Gastroesophageal sphincter (tissue), 4 donors: ENCODE results near the gene CDK17. TPM values are rescaled to one million over a fixed set of nuclear protein-coding genes. Genes with fewer than 3 reads are reported as not detected.
A peak's percentile ranks its signal among the peaks of the same experiment; 100 is the strongest.

ENCODE experiments used
- ATAC-seq: fragments of 150-250 bp; one replicate; pipeline ENCODE4 v1.9.1; 2016; ENCODE audit warnings: mild to moderate bottlenecking, moderate library complexity
- H3K27ac ChIP-seq, 4 donors: fragments of 200-600 bp; sonication (generic) in 3 of 4; 1 replicate in 3 of 4; 2 replicates in 1 of 4; pipeline ENCODE4 v1.5.1; 2016 to 2019
- H3K27me3 ChIP-seq: fragments of 200-600 bp; sonication (generic); one replicate; pipeline ENCODE4 v1.5.1; 2019
- H3K36me3 ChIP-seq, 2 donors: fragments of 200-600 bp; sonication (generic); one replicate each; pipeline ENCODE4 v1.5.1; 2019; ENCODE audit warnings: control low read depth in 1 of 2
- H3K4me1 ChIP-seq, 3 donors: fragments of 200-600 bp; sonication (generic); 1 replicate in 2 of 3; 2 replicates in 1 of 3; pipeline ENCODE4 v1.5.1; 2016 to 2019; ENCODE audit warnings: control low read depth in 2 of 3
- H3K4me3 ChIP-seq, 2 donors: fragments of 200-600 bp; sonication (generic); one replicate each; pipeline ENCODE4 v1.5.1; 2019; ENCODE audit warnings: mild to moderate bottlenecking in 1 of 2, moderate library complexity in 1 of 2
- H3K9me3 ChIP-seq, 3 donors: fragments of 200-600 bp; sonication (generic); one replicate each; pipeline ENCODE4 v1.5.1; 2017 to 2019; ENCODE audit warnings: control low read depth in 2 of 3
- CTCF ChIP-seq, 4 experiments: fragments of 200-600 bp in 2 of 4; fragments of 450-650 bp in 2 of 4; sonication (generic) in 1 of 4; IDR thresholded peaks; one replicate each; pipeline ENCODE4 v1.5.1; 2017 to 2019; ENCODE audit warnings: antibody characterized with exemption in 4 of 4, mild to moderate bottlenecking in 2 of 4, moderate library complexity in 2 of 4
- EP300 ChIP-seq: sonication (generic); formaldehyde crosslinking; IDR thresholded peaks from one replicate; pipeline ENCODE4 v1.6.1; 2017; ENCODE audit warnings: antibody characterized with exemption, mild to moderate bottlenecking
- POLR2A ChIP-seq, 2 donors: fragments of 450-650 bp; IDR thresholded peaks; one replicate each; pipeline ENCODE4 v1.6.1; 2017; ENCODE audit warnings: antibody characterized with exemption in 2 of 2, mild to moderate bottlenecking in 2 of 2, moderate library complexity in 1 of 2
- POLR2AphosphoS5 ChIP-seq: sonication (generic); formaldehyde crosslinking; IDR thresholded peaks from one replicate; pipeline ENCODE4 v1.6.1; 2017; ENCODE audit warnings: antibody characterized with exemption
- WGBS, 2 donors: methylation state at CpG; one replicate each; pipeline ENCODE4 v1.1.5; 2018; ENCODE audit warnings: low coverage in 1 of 2; 5-methylcytosine and 5-hydroxymethylcytosine counted together
- total RNA-seq, 4 donors: library from RNA; depleted of rRNA; stranded (reverse); fragments of >200 nt; gene quantifications; one replicate each; pipeline ENCODE4 v1.1.0, GENCODE V29; 2016

Gene CDK17
- total RNA-seq, 4 donors from 2014 or later, result 54.4 to 77.9 (median 62.9) TPM

- WGBS, 2 donors, result 71 to 75% methylated on average over 3 of the region's 3 CpGs
- Histone ChIP-seq H3K4me3 (no peak overlapping the region), H3K36me3 (peaks cover 3 to 46% of the 10 kb centered on the region in 2 donors), H3K27ac (no peak overlapping the region), H3K4me1 (no peaks in the 10 kb centered on the region), H3K9me3 (no peaks in the 10 kb centered on the region), H3K27me3 (no peaks in the 10 kb centered on the region)
- ATAC-seq, result no peak
- TF ChIP-seq POLR2A (IDR thresholded peaks at IDR 0.05) (no peak), EP300 (no peak), CTCF (IDR thresholded peaks at IDR 0.05) (no peak), POLR2AphosphoS5 (no peak)
Measured at GRCh38 chr12:96294831-96295230, 105.4 kb downstream of the CDK17 start.

- Histone ChIP-seq H3K4me1 (no peaks in the 10 kb centered on the region), H3K36me3 (peaks cover 3 to 48% of the 10 kb centered on the region in 2 donors), H3K27me3 (no peaks in the 10 kb centered on the region), H3K27ac (no peak overlapping the region), H3K9me3 (no peaks in the 10 kb centered on the region), H3K4me3 (no peak overlapping the region)
- ATAC-seq, result no peak
- TF ChIP-seq EP300, result no peak
- TF ChIP-seq CTCF (IDR thresholded peaks at IDR 0.05), result no peak
- TF ChIP-seq POLR2AphosphoS5, result no peak
- no peak for TF ChIP-seq POLR2A (IDR thresholded peaks at IDR 0.05)
- WGBS, 2 donors, result 96 to 100% methylated on average over 1 to 2 of the region's 2 CpGs
Measured at GRCh38 chr12:96293093-96293492, 107.1 kb downstream of the CDK17 start.

GRCh38 chr12:96289067-96289466, 111.2 kb downstream of the CDK17 start:
- peaks cover 0 to 16% (median 0%) of the 10 kb centered on the region in 3 donors for H3K4me1 ChIP-seq
- ATAC-seq, result no peak
- peaks cover 0 to 72% of the 10 kb centered on the region in 2 donors for H3K36me3 ChIP-seq

GRCh38 chr12:96285158-96285557, 115.1 kb downstream of the CDK17 start:
- Histone ChIP-seq H3K4me3 (no peak overlapping the region), H3K4me1 (peaks cover 0 to 16% (median 0%) of the 10 kb centered on the region in 3 donors), H3K9me3 (no peaks in the 10 kb centered on the region), H3K27me3 (no peaks in the 10 kb centered on the region), H3K36me3 (peaks cover 0 to 96% of the 10 kb centered on the region in 2 donors), H3K27ac (peak overlapping the region in 3 of 4 donors; percentile 19 to 46 (median 38))
- TF ChIP-seq EP300 (no peak), POLR2AphosphoS5 (no peak), CTCF (IDR thresholded peaks at IDR 0.05) (no peak), POLR2A (IDR thresholded peaks at IDR 0.05) (no peak)
- no peak for ATAC-seq

More at GRCh38 chr12:96289067-96289466, 111.2 kb downstream of the CDK17 start:
- TF ChIP-seq POLR2A (IDR thresholded peaks at IDR 0.05) (no peak), EP300 (no peak), CTCF (IDR thresholded peaks at IDR 0.05) (no peak), POLR2AphosphoS5 (no peak)
- no peak overlapping the region for H3K4me3 ChIP-seq
- 63 to 94% methylated on average over 5 of the region's 5 CpGs for WGBS, 2 donors
- H3K27me3 ChIP-seq, result no peaks in the 10 kb centered on the region
- no peak overlapping the region for H3K27ac ChIP-seq
- no peaks in the 10 kb centered on the region for H3K9me3 ChIP-seq

GRCh38 chr12:96274331-96274730, 125.9 kb downstream of the CDK17 start:
- H3K4me1 ChIP-seq, result no peaks in the 10 kb centered on the region
- H3K4me3 ChIP-seq, result no peak overlapping the region
- TF ChIP-seq EP300 (no peak), POLR2A (IDR thresholded peaks at IDR 0.05) (no peak), POLR2AphosphoS5 (no peak), CTCF (IDR thresholded peaks at IDR 0.05) (no peak)
- no peaks in the 10 kb centered on the region for H3K9me3 ChIP-seq
- H3K36me3 ChIP-seq, result peaks cover 0 to 50% of the 10 kb centered on the region in 2 donors
- no peaks in the 10 kb centered on the region for H3K27me3 ChIP-seq
- no peak for ATAC-seq
- H3K27ac ChIP-seq, result no peak overlapping the region
